Brain pericyte (primary cell): Measurements from ENCODE around the gene ACE2.

Experiments used
- DNase-seq: peaks from one replicate; pipeline ENCODE4 v3.0.0-alpha.2; 2012; ENCODE audit warnings: low read depth, low spot score

ACE2 gene

GRCh38 chrX:15576019-15576418 lies 24.7 kb downstream of the ACE2 start:
- no peak for DNase-seq

GRCh38 chrX:15574017-15574416 lies 26.7 kb downstream of the ACE2 start:
- no peak for DNase-seq

- no peak for DNase-seq
These were observed 30.6 kb downstream of the ACE2 start for GRCh38 chrX:15570145-15570544.

GRCh38 chrX:15567886-15568616 lies 32.7 kb downstream of the ACE2 start:
- no peak for DNase-seq

- DNase-seq, result no peak
These were observed 33.5 kb downstream of the ACE2 start for GRCh38 chrX:15567267-15567666.

GRCh38 chrX:15566244-15566643 lies 34.5 kb downstream of the ACE2 start:
- no peak for DNase-seq

GRCh38 chrX:15564981-15565579 lies 35.7 kb downstream of the ACE2 start:
- DNase-seq, result no peak

- no peak for DNase-seq
These were observed 37.7 kb downstream of the ACE2 start for GRCh38 chrX:15563056-15563455.

- no peak for DNase-seq
These were observed 39.8 kb downstream of the ACE2 start for GRCh38 chrX:15560924-15561323.

GRCh38 chrX:15559227-15559626 lies 41.5 kb downstream of the ACE2 start:
- DNase-seq, result no peak

- DNase-seq, result no peak
These were observed 51.4 kb downstream of the ACE2 start for GRCh38 chrX:15549189-15550012.

GRCh38 chrX:15547356-15547755 lies 53.4 kb downstream of the ACE2 start:
- no peak for DNase-seq

- no peak for DNase-seq
These were observed 54.0 kb downstream of the ACE2 start for GRCh38 chrX:15546745-15547144.

GRCh38 chrX:15530318-15530717 lies 70.4 kb downstream of the ACE2 start:
- DNase-seq, result no peak

GRCh38 chrX:15529165-15529564 lies 71.6 kb downstream of the ACE2 start:
- no peak for DNase-seq

- DNase-seq, result no peak
These were observed 74.9 kb downstream of the ACE2 start for GRCh38 chrX:15525664-15526416.

- no peak for DNase-seq
These were observed 76.3 kb downstream of the ACE2 start for GRCh38 chrX:15524417-15524816.

GRCh38 chrX:15523088-15523487 lies 77.7 kb downstream of the ACE2 start:
- DNase-seq, result no peak

- DNase-seq, result no peak
These were observed 78.3 kb downstream of the ACE2 start for GRCh38 chrX:15522464-15522863.

- DNase-seq, result no peak
These were observed 84.8 kb downstream of the ACE2 start for GRCh38 chrX:15515931-15516330.

- no peak for DNase-seq
These were observed 86.5 kb downstream of the ACE2 start for GRCh38 chrX:15514279-15514678.

- no peak for DNase-seq
These were observed 88.3 kb downstream of the ACE2 start for GRCh38 chrX:15512401-15512965.
